ENCODE results near the gene ZNF746. TPM values are rescaled to one million over a fixed set of nuclear protein-coding genes. Genes with fewer than 3 reads are reported as not detected.

Gene ZNF746
- total and polyA plus RNA-seq, 9 of the 15 experiments (the other 6 are each of a cell fraction or from before 2014, with no cell fraction given) = 1.7 to 31.6 (median 13.3) TPM

- TF ChIP-seq ZNF318 (IDR thresholded peaks at IDR 0.05; ENCODE audit: borderline replicate concordance in 1 of 2, low read depth in 1 of 2) = no peak
- TF ChIP-seq SP1 (CRISPR knock-in tag; IDR thresholded peaks at IDR 0.05) = peak; percentile 57
- peak in 1 of 2 experiments; percentile 18; a peak in 1 of 4 replicates for TF ChIP-seq SIX5 (IDR thresholded peaks at IDR 0.05; ENCODE audit: borderline replicate concordance in 1 of 2, insufficient read depth in 1 of 2, low read depth in 1 of 2, low read length in 2 of 2)
- TF ChIP-seq ZNF280B (CRISPR knock-in tag; IDR thresholded peaks at IDR 0.05) = no peak
- TF ChIP-seq ARID3B (CRISPR knock-in tag; IDR thresholded peaks at IDR 0.05; ENCODE audit: borderline replicate concordance) = peak; percentile 90
- no peak for TF ChIP-seq HLTF (IDR thresholded peaks at IDR 0.05)
- no peak for TF ChIP-seq KHSRP (IDR thresholded peaks at IDR 0.05)
- TF ChIP-seq ZNF512 (tag; IDR thresholded peaks at IDR 0.05) = 0 out of 2 replicates have a peak, but pooled peaks have one; percentile 13
- TF ChIP-seq ATF4 (CRISPR knock-in tag; IDR thresholded peaks at IDR 0.05) = peak; percentile 43; the same call in 1 of the 2 replicates
- TF ChIP-seq ZNF699 (CRISPR knock-in tag; IDR thresholded peaks at IDR 0.05; ENCODE audit: insufficient replicate concordance) = no peak
- TF ChIP-seq NUFIP1 (IDR thresholded peaks at IDR 0.05; ENCODE audit: partially characterized antibody) = no peak
- no peak for TF ChIP-seq HMG20B (CRISPR knock-in tag; IDR thresholded peaks at IDR 0.05)
These were observed 36.9 kb downstream of the ZNF746 start, which contains the start of gene ZNF777 (continued) for GRCh38 chr7:149460493-149461277.

Measured in K562 (cell line).